GM23248 (cell line): Measurements from ENCODE around the gene PRR23A. TPM values are rescaled to one million over a fixed set of nuclear protein-coding genes. Genes with fewer than 3 reads are reported as not detected.

ENCODE experiments used
- DNase-seq: peaks from one replicate; pipeline ENCODE4 v3.0.0-alpha.2; 2015
- H2AFZ ChIP-seq: fragments of 200-600 bp; sonication (generic); 2 replicates; pipeline ENCODE4 v1.6.1; 2016; ENCODE audit warnings: antibody characterized with exemption
- H3F3A ChIP-seq: fragments of 200-600 bp; sonication (generic); 2 replicates; pipeline ENCODE4 v1.6.1; 2016; ENCODE audit warnings: mild to moderate bottlenecking, antibody characterized with exemption, mixed run types; ENCODE audit not compliant: insufficient read depth
- H3K27ac ChIP-seq: fragments of 200-600 bp; sonication (generic); 2 replicates; pipeline ENCODE4 v1.5.1; 2016; ENCODE audit warnings: mild to moderate bottlenecking
- H3K27me3 ChIP-seq: fragments of 200-600 bp; sonication (generic); replicated peaks from 2 replicates; pipeline ENCODE4 v1.6.1; 2016; ENCODE audit warnings: mild to moderate bottlenecking; ENCODE audit not compliant: insufficient read depth
- H3K36me3 ChIP-seq: fragments of 200-600 bp; sonication (generic); 2 replicates; pipeline ENCODE4 v1.6.1; 2016; ENCODE audit warnings: low read depth, mild to moderate bottlenecking
- H3K4me1 ChIP-seq: fragments of 200-600 bp; sonication (generic); 2 replicates; pipeline ENCODE4 v1.6.1; 2016; ENCODE audit warnings: mild to moderate bottlenecking; ENCODE audit not compliant: insufficient read depth
- H3K4me2 ChIP-seq: fragments of 200-600 bp; sonication (generic); one replicate; pipeline ENCODE4 v1.6.1; 2016; ENCODE audit warnings: mild to moderate bottlenecking; ENCODE audit not compliant: unreplicated experiment
- H3K4me3 ChIP-seq: fragments of 200-600 bp; sonication (generic); 2 replicates; pipeline ENCODE4 v1.5.1; 2016; ENCODE audit warnings: mild to moderate bottlenecking
- H3K79me2 ChIP-seq: fragments of 200-600 bp; sonication (generic); 2 replicates; pipeline ENCODE4 v1.6.1; 2016; ENCODE audit warnings: mild to moderate bottlenecking; ENCODE audit not compliant: insufficient read depth
- H3K9ac ChIP-seq: fragments of 200-600 bp; sonication (generic); 2 replicates; pipeline ENCODE4 v1.6.1; 2016; ENCODE audit warnings: mild to moderate bottlenecking
- H3K9me2 ChIP-seq: fragments of 200-600 bp; sonication (generic); 2 replicates; pipeline ENCODE4 v1.6.1; 2016; ENCODE audit warnings: mixed run types, mild to moderate bottlenecking, moderate library complexity; ENCODE audit not compliant: insufficient read depth
- H3K9me3 ChIP-seq: fragments of 200-600 bp; sonication (generic); one replicate; pipeline ENCODE4 v1.6.1; 2017; ENCODE audit warnings: low read depth
- H4K20me1 ChIP-seq: fragments of 200-600 bp; sonication (generic); 2 replicates; pipeline ENCODE4 v1.6.0; 2016; ENCODE audit not compliant: insufficient read depth
- EZH2 ChIP-seq: fragments of 200-600 bp; sonication (generic); IDR thresholded peaks from 2 replicates; pipeline ENCODE4 v1.6.1; 2018; ENCODE audit warnings: antibody characterized with exemption, mild to moderate bottlenecking; ENCODE audit not compliant: insufficient read depth, poor library complexity, severe bottlenecking
- EZH2phosphoT487 ChIP-seq: fragments of 200-600 bp; sonication (generic); IDR thresholded peaks from 2 replicates; pipeline ENCODE4 v1.6.1; 2018; ENCODE audit warnings: antibody characterized with exemption, moderate library complexity, mild to moderate bottlenecking, low read depth; ENCODE audit not compliant: insufficient read depth
- WGBS, 2 experiments: methylation state at CpG; one replicate each; pipeline ENCODE4 v1.1.6; 2015 to 2017; ENCODE audit warnings: low lambda C conversion rate in 2 of 2, low coverage in 1 of 2; ENCODE audit errors: missing lambda C conversion rate in 2 of 2; 5-methylcytosine and 5-hydroxymethylcytosine counted together
- in situ Hi-C: fragments of 300-500 bp; cut with MboI; formaldehyde crosslinking; loops from 2 replicates; pipeline ENCODE4 v1.15.0; 2020
- polyA plus RNA-seq: library from polyadenylated mRNA; unstranded; fragments of >200 nt; fragmentation: Nextera tagmentation; extraction: Ambion mirVana; gene quantifications from 2 replicates; pipeline ENCODE4 v1.2.1, GENCODE V29; 2016
- total RNA-seq: library from RNA; depleted of rRNA; stranded (reverse); fragments of >200 nt; shearing (Covaris generic); gene quantifications from 2 replicates; pipeline ENCODE4 v1.2.3, GENCODE V29; 2014

PRR23A gene
- total and polyA plus RNA-seq, 2 experiments from 2014 or later, result not detected

DNA sequence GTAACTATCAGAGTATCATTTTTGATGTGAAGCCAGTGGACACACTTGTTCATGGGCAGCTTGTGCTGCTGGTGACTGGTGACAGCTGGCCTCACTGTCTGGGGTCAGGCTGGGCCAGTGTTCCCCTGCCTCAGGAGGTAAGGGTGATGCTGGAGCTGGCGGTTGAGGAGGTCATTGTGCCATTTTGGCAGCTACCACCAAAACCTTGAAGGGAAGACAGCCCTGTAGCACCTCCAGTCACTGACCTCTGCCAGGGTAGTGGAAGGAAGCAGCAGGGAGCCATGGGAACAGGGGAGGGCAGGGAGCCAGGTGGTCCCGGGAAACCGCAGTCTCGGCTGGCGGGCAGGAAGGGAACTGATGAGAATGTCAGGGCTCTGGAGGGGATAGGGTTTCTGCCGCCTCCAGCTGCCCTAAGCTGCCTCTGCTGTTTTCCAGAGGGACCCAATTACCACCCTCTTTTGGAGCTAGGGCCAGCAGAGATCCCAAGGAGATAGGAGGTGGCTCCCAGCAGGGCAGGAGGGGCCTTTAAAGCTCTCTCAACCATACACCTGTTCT is 34.2 kb downstream of the PRR23A start:
- no peak overlapping the region for H2AFZ ChIP-seq

DNA sequence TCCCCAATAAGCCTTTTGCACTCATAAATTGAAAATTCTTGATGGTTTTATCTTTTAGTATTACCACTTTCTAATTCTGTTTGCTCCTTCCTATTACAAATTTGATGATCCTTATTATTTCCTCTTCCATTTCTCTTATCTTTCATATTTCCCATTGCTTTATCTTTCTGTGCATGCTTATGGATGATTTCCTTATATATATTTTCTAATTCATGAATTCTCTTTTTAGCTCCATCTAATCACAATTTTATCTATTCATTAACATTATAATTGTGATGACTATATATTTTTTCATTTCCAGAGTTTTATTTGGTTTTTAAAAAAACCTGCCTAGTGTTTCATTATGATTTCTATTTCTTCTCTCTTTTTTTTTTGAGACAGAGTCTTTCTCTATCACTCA is 41.1 kb downstream of the PRR23A start:
- Histone ChIP-seq H3F3A (no peaks in the 10 kb centered on the region), H3K79me2 (no peaks in the 10 kb centered on the region)
- in situ Hi-C loops, result no loop called here

More for the DNA sequence above, 34.2 kb downstream of the PRR23A start:
- no peak overlapping the region for H3K27ac ChIP-seq
- DNase-seq, result no peak
- H3F3A ChIP-seq, result no peaks in the 10 kb centered on the region
- H3K9ac ChIP-seq, result no peak overlapping the region
- H3K9me2 ChIP-seq, result no peaks in the 10 kb centered on the region
- peaks cover 16% of the 10 kb centered on the region; the same call in 1 of the 2 replicates for H3K27me3 ChIP-seq
- no peaks in the 10 kb centered on the region for H3K4me1 ChIP-seq
- no peaks in the 10 kb centered on the region for H4K20me1 ChIP-seq
- H3K9me3 ChIP-seq, result no peaks in the 10 kb centered on the region
- no peak overlapping the region for H3K4me3 ChIP-seq
- no peaks in the 10 kb centered on the region for H3K36me3 ChIP-seq
- 60 to 61% methylated on average over 6 of the region's 6 CpGs for WGBS, 2 experiments
- in situ Hi-C loops, result no loop called here
- TF ChIP-seq EZH2phosphoT487 (no peak), EZH2 (no peak)
- no peak overlapping the region for H3K4me2 ChIP-seq
- H3K79me2 ChIP-seq, result no peaks in the 10 kb centered on the region

DNA sequence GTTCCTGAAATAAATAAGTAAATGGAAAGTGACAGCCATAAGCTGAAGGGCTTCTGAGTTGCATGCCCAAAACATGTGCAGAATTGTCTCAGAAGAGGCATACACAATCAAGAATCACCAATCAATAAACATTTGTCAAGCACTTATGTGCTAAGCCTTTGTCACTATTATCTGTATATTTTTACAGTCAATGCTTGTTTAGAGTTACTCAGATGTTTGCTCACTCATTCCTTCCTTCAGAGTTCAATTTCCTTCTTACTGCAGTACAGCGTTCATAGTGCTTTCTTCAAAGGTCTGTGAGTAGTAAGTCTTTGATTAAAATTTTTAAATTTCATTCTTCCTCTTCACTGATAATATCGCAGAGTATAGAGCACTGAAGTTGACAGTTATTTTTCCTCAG is 41.8 kb downstream of the PRR23A start:
- H3K9ac ChIP-seq, result no peak overlapping the region
- no peak for TF ChIP-seq EZH2
- in situ Hi-C loops, result no loop called here
- H3K27me3 ChIP-seq, result 0 out of 2 replicates have a peak, but pooled peaks cover 5% of the 10 kb centered on the region
- H3K79me2 ChIP-seq, result no peaks in the 10 kb centered on the region
- no peak for DNase-seq
- no peak overlapping the region for H3K27ac ChIP-seq
- no peak overlapping the region for H3K4me3 ChIP-seq
- no peak overlapping the region for H2AFZ ChIP-seq
- no peak overlapping the region for H3K4me2 ChIP-seq
- H3K4me1 ChIP-seq, result no peaks in the 10 kb centered on the region
- WGBS, 2 experiments, result 54 to 64% methylated on average over 2 of the region's 2 CpGs
- no peaks in the 10 kb centered on the region for H3K9me2 ChIP-seq
- H3K9me3 ChIP-seq, result no peaks in the 10 kb centered on the region
- H3F3A ChIP-seq, result no peaks in the 10 kb centered on the region
- H4K20me1 ChIP-seq, result no peaks in the 10 kb centered on the region
- no peaks in the 10 kb centered on the region for H3K36me3 ChIP-seq

More for the DNA sequence above, 41.1 kb downstream of the PRR23A start:
- no peak for DNase-seq
- Histone ChIP-seq H3K4me2 (no peak overlapping the region), H3K4me1 (no peaks in the 10 kb centered on the region), H3K27me3 (0 out of 2 replicates have a peak, but pooled peaks cover 9% of the 10 kb centered on the region), H3K36me3 (no peaks in the 10 kb centered on the region), H3K4me3 (no peak overlapping the region), H2AFZ (no peak overlapping the region), H3K27ac (no peak overlapping the region), H3K9me3 (no peaks in the 10 kb centered on the region), H3K9ac (no peak overlapping the region), H3K9me2 (no peaks in the 10 kb centered on the region), H4K20me1 (no peaks in the 10 kb centered on the region)
- no peak for TF ChIP-seq EZH2phosphoT487
- no peak for TF ChIP-seq EZH2

DNA sequence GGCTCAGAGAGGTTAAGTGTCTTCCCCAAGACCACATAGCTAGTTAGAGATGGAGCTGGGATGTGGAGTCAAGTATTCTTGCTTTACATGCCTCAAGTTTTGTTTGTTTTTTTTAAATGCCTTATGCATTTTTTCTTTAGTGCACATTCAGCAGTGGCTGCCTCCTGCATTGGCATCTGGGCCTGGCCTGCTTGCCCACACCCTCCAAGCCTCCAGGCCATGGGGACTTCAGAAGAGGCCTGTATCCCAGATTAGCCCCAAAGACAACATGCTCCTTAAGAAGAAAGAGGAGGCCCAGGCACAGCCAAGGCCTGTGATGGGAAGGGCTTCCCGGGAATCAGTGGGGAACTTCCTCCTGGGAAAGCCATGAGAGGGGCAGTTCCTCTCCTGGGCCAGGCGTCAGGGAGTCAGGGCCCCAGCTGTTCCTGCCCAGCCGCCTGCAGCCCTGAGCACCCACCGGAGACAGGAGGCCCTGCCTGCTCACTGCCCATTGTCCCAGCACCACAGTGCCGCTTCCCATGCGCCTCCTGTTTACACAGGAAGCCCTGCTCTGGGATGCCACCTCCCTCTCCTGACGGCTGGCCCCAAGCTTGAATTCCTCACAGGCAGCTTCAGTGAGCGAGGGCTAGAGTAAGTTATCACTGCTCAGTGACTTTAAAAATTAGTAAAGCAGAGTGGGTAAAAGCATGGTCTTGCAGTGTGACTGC is 43.1 kb downstream of the PRR23A start:
- in situ Hi-C loops, result no loop called here
- no peaks in the 10 kb centered on the region for H3K9me2 ChIP-seq
- no peak overlapping the region for H3K27ac ChIP-seq
- H3K36me3 ChIP-seq, result no peaks in the 10 kb centered on the region
- no peaks in the 10 kb centered on the region for H3K79me2 ChIP-seq
- no peak for TF ChIP-seq EZH2phosphoT487
- TF ChIP-seq EZH2, result no peak
- H4K20me1 ChIP-seq, result no peaks in the 10 kb centered on the region
- H3K27me3 ChIP-seq, result 0 out of 2 replicates have a peak, but pooled peaks cover 8% of the 10 kb centered on the region
- H3K4me1 ChIP-seq, result no peaks in the 10 kb centered on the region
- no peak for DNase-seq
- no peak overlapping the region for H3K9ac ChIP-seq
- no peak overlapping the region for H2AFZ ChIP-seq
- H3F3A ChIP-seq, result no peaks in the 10 kb centered on the region
- H3K9me3 ChIP-seq, result no peaks in the 10 kb centered on the region
- H3K4me3 ChIP-seq, result no peak overlapping the region
- WGBS, 2 experiments, result 63 to 65% methylated on average over 8 of the region's 8 CpGs
- no peak overlapping the region for H3K4me2 ChIP-seq
